SU-DHL-6 (cell line): ENCODE measurements around the gene PDE7B.

Experiments used
- H2AFZ ChIP-seq: fragments of 200-600 bp; sonication (generic); 2 replicates; pipeline ENCODE4 v1.6.1; 2014; ENCODE audit warnings: low read depth, mild to moderate bottlenecking, moderate library complexity, mixed read lengths, antibody characterized with exemption, low read length; ENCODE audit not compliant: severe bottlenecking
- H3F3A ChIP-seq: fragments of 200-600 bp; shearing (Covaris generic); 2 replicates; pipeline ENCODE4 v1.6.0; 2016; ENCODE audit warnings: antibody characterized with exemption, mild to moderate bottlenecking; ENCODE audit not compliant: insufficient read depth
- H3K27ac ChIP-seq: fragments of 200-600 bp; sonication (generic); 2 replicates; pipeline ENCODE4 v1.5.1; 2016; ENCODE audit warnings: low read depth, mild to moderate bottlenecking, low read length, moderate library complexity, mixed read lengths
- H3K27me3 ChIP-seq: fragments of 200-600 bp; sonication (generic), shearing (Covaris generic); 2 replicates; pipeline ENCODE4 v1.6.0; 2014; ENCODE audit warnings: mild to moderate bottlenecking, low read length
- H3K36me3 ChIP-seq: fragments of 200-600 bp; sonication (generic); 2 replicates; pipeline ENCODE4 v1.6.1; 2014; ENCODE audit warnings: mild to moderate bottlenecking, low read length, mixed read lengths
- H3K4me2 ChIP-seq: fragments of 300-600, 200-600 bp; shearing (Covaris generic), sonication (generic); 2 replicates; pipeline ENCODE4 v1.6.0; 2014; ENCODE audit warnings: low read length, low read depth, mild to moderate bottlenecking; ENCODE audit not compliant: poor library complexity, severe bottlenecking
- H3K4me3 ChIP-seq: fragments of 200-600 bp; sonication (generic); 2 replicates; pipeline ENCODE4 v1.5.1; 2014; ENCODE audit warnings: antibody characterized with exemption, low read length, mild to moderate bottlenecking, mixed read lengths; ENCODE audit not compliant: insufficient read depth, poor library complexity, severe bottlenecking
- H3K79me2 ChIP-seq: fragments of 200-600 bp; sonication (generic); 2 replicates; pipeline ENCODE4 v1.6.1; 2014; ENCODE audit warnings: mild to moderate bottlenecking, low read length, moderate library complexity; ENCODE audit not compliant: insufficient read depth
- H3K9ac ChIP-seq: fragments of 200-600 bp; sonication (generic); 2 replicates; pipeline ENCODE4 v1.7.0; 2014; ENCODE audit warnings: mild to moderate bottlenecking, low read length
- H3K9me2 ChIP-seq: fragments of 200-600 bp; sonication (generic); replicated peaks from 2 replicates; pipeline ENCODE4 v1.6.1; 2014; ENCODE audit warnings: low read length; ENCODE audit not compliant: insufficient read depth
- H3K9me3 ChIP-seq: fragments of 200-600 bp; sonication (generic); 2 replicates; pipeline ENCODE4 v1.6.1; 2014; ENCODE audit warnings: low read length, mixed read lengths; ENCODE audit not compliant: insufficient read depth
- H4K20me1 ChIP-seq: fragments of 200-600 bp; sonication (generic); 2 replicates; pipeline ENCODE4 v1.6.1; 2014; ENCODE audit warnings: low read depth, mild to moderate bottlenecking, antibody characterized with exemption, low read length, moderate library complexity, mixed read lengths
- CTCF ChIP-seq: fragments of 200-600 bp; sonication (generic); IDR thresholded peaks from one replicate; pipeline ENCODE4 v1.5.1; 2017; ENCODE audit warnings: antibody characterized with exemption, mild to moderate bottlenecking, low read length, moderate library complexity; ENCODE audit not compliant: insufficient read depth, poor library complexity, severe bottlenecking
- EZH2phosphoT487 ChIP-seq: fragments of 200-600 bp; sonication (generic), shearing (Covaris generic); conservative IDR thresholded peaks from 2 replicates; pipeline ENCODE4 v1.6.1; 2018; ENCODE audit warnings: mild to moderate bottlenecking, antibody characterized with exemption, low read length, moderate library complexity, mixed read lengths

PDE7B gene

GRCh38 chr6:136201732-136202131 is 350.2 kb downstream of the PDE7B start:
- Histone ChIP-seq H3K79me2 (no peaks in the 10 kb centered on the region), H3K27me3 (no peaks in the 10 kb centered on the region), H3K9me3 (no peaks in the 10 kb centered on the region), H4K20me1 (no peaks in the 10 kb centered on the region), H3K4me3 (no peak overlapping the region), H3K4me2 (no peak overlapping the region), H3K9me2 (no peaks in the 10 kb centered on the region), H2AFZ (no peak overlapping the region), H3K36me3 (no peaks in the 10 kb centered on the region), H3K9ac (no peak overlapping the region), H3F3A (no peaks in the 10 kb centered on the region), H3K27ac (no peak overlapping the region)
- TF ChIP-seq CTCF = no peak

- H3K79me2 ChIP-seq = no peaks in the 10 kb centered on the region
- H3K27ac ChIP-seq = no peak overlapping the region
- no peaks in the 10 kb centered on the region for H4K20me1 ChIP-seq
- TF ChIP-seq EZH2phosphoT487 (no peak), CTCF (no peak)
- no peaks in the 10 kb centered on the region for H3K27me3 ChIP-seq
- no peak overlapping the region for H3K4me2 ChIP-seq
- no peaks in the 10 kb centered on the region for H3K9me2 ChIP-seq
- H3K9ac ChIP-seq = no peak overlapping the region
- H2AFZ ChIP-seq = no peak overlapping the region
- H3K4me3 ChIP-seq = no peak overlapping the region
- no peaks in the 10 kb centered on the region for H3K36me3 ChIP-seq
- no peaks in the 10 kb centered on the region for H3F3A ChIP-seq
- no peaks in the 10 kb centered on the region for H3K9me3 ChIP-seq
Observed at GRCh38 chr6:136208783-136209182, 357.3 kb downstream of the PDE7B start.

GRCh38 chr6:136209496-136209895 is 358.0 kb downstream of the PDE7B start:
- Histone ChIP-seq H3K36me3 (no peaks in the 10 kb centered on the region), H4K20me1 (no peaks in the 10 kb centered on the region), H3K27ac (no peak overlapping the region), H3K9ac (no peak overlapping the region), H3K9me2 (no peaks in the 10 kb centered on the region), H3F3A (no peaks in the 10 kb centered on the region), H3K9me3 (no peaks in the 10 kb centered on the region), H3K79me2 (no peaks in the 10 kb centered on the region), H3K4me2 (no peak overlapping the region), H3K4me3 (no peak overlapping the region), H2AFZ (no peak overlapping the region), H3K27me3 (no peaks in the 10 kb centered on the region)
- TF ChIP-seq CTCF (no peak), EZH2phosphoT487 (no peak)
